K562 (cell line): ENCODE measurements around the gene LRRC61. TPM values are rescaled to one million over a fixed set of nuclear protein-coding genes. Genes with fewer than 3 reads are reported as not detected.

ENCODE experiments used
- ATF4 ChIP-seq: fragments of 450-650 bp; formaldehyde crosslinking; IDR thresholded peaks from 2 replicates; pipeline ENCODE4 v1.4.0; 2022; ENCODE audit warnings: mild to moderate bottlenecking, moderate library complexity
- DMBX1 ChIP-seq: fragments of 250-450 bp; sonication (Bioruptor Pico); IDR thresholded peaks from 2 replicates; pipeline ENCODE4 v1.8.0; 2022; ENCODE audit warnings: inconsistent platforms, mild to moderate bottlenecking, moderate library complexity, borderline replicate concordance
- DPF2 ChIP-seq: fragments of 450-650 bp; IDR thresholded peaks from 2 replicates; pipeline ENCODE4 v1.6.1; 2016
- NBN ChIP-seq: fragments of 450-650 bp; IDR thresholded peaks from 2 replicates; pipeline ENCODE4 v1.6.1; 2016; ENCODE audit warnings: low read depth, mild to moderate bottlenecking
- NR3C1 ChIP-seq: sonication (generic); formaldehyde crosslinking; IDR thresholded peaks from 2 replicates; pipeline ENCODE4 v1.8.1; 2022; ENCODE audit warnings: missing genetic modification reagents
- PML ChIP-seq: IDR thresholded peaks from 2 replicates; pipeline ENCODE4 v1.6.1; 2012; ENCODE audit warnings: low read length, inconsistent platforms
- RB1 ChIP-seq: fragments of 450-650 bp; IDR thresholded peaks from 2 replicates; pipeline ENCODE4 v1.6.1; 2017; ENCODE audit warnings: low read depth, mild to moderate bottlenecking
- TBP ChIP-seq: optimal IDR thresholded peaks from 2 replicates; pipeline ENCODE3; 2011; ENCODE audit warnings: low read depth, low read length, improper control_type of control experiment
- TSC22D4 ChIP-seq: fragments of 450-650 bp; IDR thresholded peaks from 2 replicates; pipeline ENCODE4 v1.6.1; 2016; ENCODE audit warnings: missing genetic modification characterization, missing biosample characterization, control low read depth
- ZBTB49 ChIP-seq: sonication (generic); formaldehyde crosslinking; IDR thresholded peaks from 2 replicates; pipeline ENCODE4 v1.8.0; 2022; ENCODE audit warnings: missing genetic modification reagents, mild to moderate bottlenecking, borderline replicate concordance
- ZNF12 ChIP-seq: sonication (generic); formaldehyde crosslinking; IDR thresholded peaks from 2 replicates; pipeline ENCODE4 v1.4.0; 2020; ENCODE audit warnings: mild to moderate bottlenecking, missing genetic modification reagents
- ZNF133 ChIP-seq: fragments of 250-450 bp; sonication (Bioruptor Pico); IDR thresholded peaks from 2 replicates; pipeline ENCODE4 v1.4.0; 2020; ENCODE audit warnings: mild to moderate bottlenecking
- ZNF717 ChIP-seq: fragments of 250-450 bp; sonication (Bioruptor Pico); IDR thresholded peaks from 2 replicates; pipeline ENCODE4 v1.5.0; 2021
- ZNF76 ChIP-seq: fragments of 250-450 bp; sonication (Bioruptor Pico); IDR thresholded peaks from 2 replicates; pipeline ENCODE4 v1.4.0; 2020; ENCODE audit warnings: mild to moderate bottlenecking, moderate library complexity, borderline replicate concordance
- ZNF766 ChIP-seq: fragments of 200-800 bp; sonication (Bioruptor generic); conservative IDR thresholded peaks from 2 replicates; pipeline ENCODE4 v1.6.1; 2016; ENCODE audit warnings: missing genetic modification characterization, missing compliant biosample characterization
- polyA plus RNA-seq, 8 experiments: library from polyadenylated mRNA; depleted of rRNA in 4 of 8; stranded (reverse) in 5 of 8; unstranded in 3 of 8; fragments of >200 nt; fragmentation: Nextera tagmentation in 2 of 8; fragmentation: Illumina TruSeq in 1 of 8; extraction: Ambion mirVana in 2 of 8; extraction: Trizol in 1 of 8; gene quantifications; 2 replicates each; pipeline versions ENCODE4 v1.2.1 to v1.2.3, GENCODE V29; 2011 to 2014; ENCODE audit warnings: inconsistent platforms in 1 of 8, missing spikeins in 1 of 8
- total RNA-seq, 7 experiments: library from RNA; depleted of rRNA in 6 of 7; stranded (reverse); fragments of >200 nt in 6 of 7; fragmentation: Illumina TruSeq in 2 of 7; extraction: Trizol in 2 of 7; gene quantifications; 2 replicates each; pipeline versions ENCODE4 v1.2.1 to v1.2.3, GENCODE V29; 2011 to 2021; ENCODE audit warnings: low replicate concordance in 1 of 7
- TF ChIP-seq, protein P1 (sequence below): sonication (generic); formaldehyde crosslinking; IDR thresholded peaks from 2 replicates; pipeline ENCODE4 v1.8.0; 2023; ENCODE audit warnings: missing genetic modification reagents, mild to moderate bottlenecking, borderline replicate concordance
- TF ChIP-seq, protein P2 (sequence below), 2 experiments: fragments of 200-800 bp in 1 of 2; sonication (Bioruptor generic) in 1 of 2; sonication (generic) in 1 of 2; formaldehyde crosslinking in 1 of 2; IDR thresholded peaks in 1 of 2; conservative IDR thresholded peaks in 1 of 2; 2 replicates each; pipeline versions ENCODE4 v1.5.0 to v1.6.1; 2016 to 2020; ENCODE audit warnings: missing compliant biosample characterization in 1 of 2, missing genetic modification characterization in 1 of 2, missing genetic modification reagents in 1 of 2

LRRC61 gene
- total and polyA plus RNA-seq, 9 of the 15 experiments (the other 6 are each of a cell fraction or from before 2014, with no cell fraction given): 1.3 to 55.2 (median 35.2) TPM

DNA sequence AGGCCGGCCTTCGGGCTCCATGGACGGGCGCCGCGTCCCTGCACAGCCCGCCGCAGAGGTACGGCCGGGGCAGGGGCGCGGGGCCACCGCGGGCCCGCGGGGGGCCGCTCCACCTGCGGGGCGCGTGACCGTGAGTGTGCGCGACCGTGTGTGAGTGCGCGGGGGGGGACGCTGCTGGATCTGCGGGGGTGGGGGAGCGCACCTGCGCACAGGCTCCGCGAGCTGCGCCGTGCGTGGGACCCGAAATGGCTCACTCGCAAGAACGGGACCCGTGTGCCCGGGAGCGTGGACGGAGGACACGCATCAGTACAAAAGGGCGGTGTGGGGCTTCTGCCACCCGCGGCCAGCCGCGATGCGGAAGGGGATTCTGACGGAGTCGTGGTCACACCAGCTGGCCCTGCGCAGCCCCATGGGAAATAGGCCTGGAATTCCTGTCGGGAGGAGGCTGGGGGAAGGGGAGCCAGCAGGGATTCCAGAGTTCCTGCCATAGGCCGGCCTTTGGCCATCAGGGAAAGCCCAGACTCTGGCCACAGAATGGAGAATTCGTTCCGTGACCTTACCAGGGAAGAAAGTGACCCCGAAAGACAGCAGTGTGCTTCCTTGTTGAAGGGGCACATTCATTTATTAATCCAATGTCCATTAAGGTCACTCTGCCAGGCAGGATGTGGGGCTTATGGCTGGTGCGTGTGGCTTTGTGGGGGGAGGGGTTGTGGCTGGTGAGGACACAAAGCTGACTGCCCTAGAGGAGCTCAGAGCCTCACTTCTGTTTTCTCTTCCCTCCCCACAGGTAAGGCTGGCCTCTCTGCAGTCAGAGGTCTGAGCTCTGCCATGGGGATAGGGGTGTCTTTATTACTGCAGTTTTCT lies 46.0 kb downstream of the LRRC61 start (continued):
- TF ChIP-seq, protein P1, sequence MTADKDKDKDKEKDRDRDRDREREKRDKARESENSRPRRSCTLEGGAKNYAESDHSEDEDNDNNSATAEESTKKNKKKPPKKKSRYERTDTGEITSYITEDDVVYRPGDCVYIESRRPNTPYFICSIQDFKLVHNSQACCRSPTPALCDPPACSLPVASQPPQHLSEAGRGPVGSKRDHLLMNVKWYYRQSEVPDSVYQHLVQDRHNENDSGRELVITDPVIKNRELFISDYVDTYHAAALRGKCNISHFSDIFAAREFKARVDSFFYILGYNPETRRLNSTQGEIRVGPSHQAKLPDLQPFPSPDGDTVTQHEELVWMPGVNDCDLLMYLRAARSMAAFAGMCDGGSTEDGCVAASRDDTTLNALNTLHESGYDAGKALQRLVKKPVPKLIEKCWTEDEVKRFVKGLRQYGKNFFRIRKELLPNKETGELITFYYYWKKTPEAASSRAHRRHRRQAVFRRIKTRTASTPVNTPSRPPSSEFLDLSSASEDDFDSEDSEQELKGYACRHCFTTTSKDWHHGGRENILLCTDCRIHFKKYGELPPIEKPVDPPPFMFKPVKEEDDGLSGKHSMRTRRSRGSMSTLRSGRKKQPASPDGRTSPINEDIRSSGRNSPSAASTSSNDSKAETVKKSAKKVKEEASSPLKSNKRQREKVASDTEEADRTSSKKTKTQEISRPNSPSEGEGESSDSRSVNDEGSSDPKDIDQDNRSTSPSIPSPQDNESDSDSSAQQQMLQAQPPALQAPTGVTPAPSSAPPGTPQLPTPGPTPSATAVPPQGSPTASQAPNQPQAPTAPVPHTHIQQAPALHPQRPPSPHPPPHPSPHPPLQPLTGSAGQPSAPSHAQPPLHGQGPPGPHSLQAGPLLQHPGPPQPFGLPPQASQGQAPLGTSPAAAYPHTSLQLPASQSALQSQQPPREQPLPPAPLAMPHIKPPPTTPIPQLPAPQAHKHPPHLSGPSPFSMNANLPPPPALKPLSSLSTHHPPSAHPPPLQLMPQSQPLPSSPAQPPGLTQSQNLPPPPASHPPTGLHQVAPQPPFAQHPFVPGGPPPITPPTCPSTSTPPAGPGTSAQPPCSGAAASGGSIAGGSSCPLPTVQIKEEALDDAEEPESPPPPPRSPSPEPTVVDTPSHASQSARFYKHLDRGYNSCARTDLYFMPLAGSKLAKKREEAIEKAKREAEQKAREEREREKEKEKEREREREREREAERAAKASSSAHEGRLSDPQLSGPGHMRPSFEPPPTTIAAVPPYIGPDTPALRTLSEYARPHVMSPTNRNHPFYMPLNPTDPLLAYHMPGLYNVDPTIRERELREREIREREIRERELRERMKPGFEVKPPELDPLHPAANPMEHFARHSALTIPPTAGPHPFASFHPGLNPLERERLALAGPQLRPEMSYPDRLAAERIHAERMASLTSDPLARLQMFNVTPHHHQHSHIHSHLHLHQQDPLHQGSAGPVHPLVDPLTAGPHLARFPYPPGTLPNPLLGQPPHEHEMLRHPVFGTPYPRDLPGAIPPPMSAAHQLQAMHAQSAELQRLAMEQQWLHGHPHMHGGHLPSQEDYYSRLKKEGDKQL (CRISPR knock-in tag): peak; percentile 87; the same call in 1 of the 2 replicates
- TF ChIP-seq ZBTB49 (CRISPR knock-in tag): peak; percentile 92
- no peak for TF ChIP-seq ZNF76
- TF ChIP-seq, protein P2, sequence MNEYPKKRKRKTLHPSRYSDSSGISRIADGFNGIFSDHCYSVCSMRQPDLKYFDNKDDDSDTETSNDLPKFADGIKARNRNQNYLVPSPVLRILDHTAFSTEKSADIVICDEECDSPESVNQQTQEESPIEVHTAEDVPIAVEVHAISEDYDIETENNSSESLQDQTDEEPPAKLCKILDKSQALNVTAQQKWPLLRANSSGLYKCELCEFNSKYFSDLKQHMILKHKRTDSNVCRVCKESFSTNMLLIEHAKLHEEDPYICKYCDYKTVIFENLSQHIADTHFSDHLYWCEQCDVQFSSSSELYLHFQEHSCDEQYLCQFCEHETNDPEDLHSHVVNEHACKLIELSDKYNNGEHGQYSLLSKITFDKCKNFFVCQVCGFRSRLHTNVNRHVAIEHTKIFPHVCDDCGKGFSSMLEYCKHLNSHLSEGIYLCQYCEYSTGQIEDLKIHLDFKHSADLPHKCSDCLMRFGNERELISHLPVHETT (CRISPR knock-in tag; conservative IDR thresholded peaks at IDR 0.05 in 1 of 2, IDR thresholded peaks at IDR 0.05 in 1 of 2): peak in 1 of 2 experiments; percentile 13; a peak in 1 of 4 replicates
- TF ChIP-seq ZNF12 (CRISPR knock-in tag): 0 out of 2 replicates have a peak, but pooled peaks have one; percentile 50
- 0 out of 2 replicates have a peak, but pooled peaks have one; percentile 37 for TF ChIP-seq ZNF133 (CRISPR knock-in tag)
- peak; percentile 78 for TF ChIP-seq ZNF766 (CRISPR knock-in tag)
- peak; percentile 70 for TF ChIP-seq DPF2
- TF ChIP-seq NBN: 0 out of 2 replicates have a peak, but pooled peaks have one; percentile 80
- TF ChIP-seq TBP: peak; percentile 14
- no peak for TF ChIP-seq DMBX1 (CRISPR knock-in tag)
- 0 out of 2 replicates have a peak, but pooled peaks have one; percentile 48 for TF ChIP-seq RB1
- peak; percentile 34; the same call in 1 of the 2 replicates for TF ChIP-seq ATF4
- TF ChIP-seq NR3C1 (CRISPR knock-in tag): peak; percentile 9; the same call in 1 of the 2 replicates
- peak; percentile 45 for TF ChIP-seq PML
- TF ChIP-seq TSC22D4 (tag): no peak
- no peak for TF ChIP-seq ZNF717 (CRISPR knock-in tag)
